NCI-H460 (cell line): ENCODE measurements around the gene SPRED2. TPM values are rescaled to one million over a fixed set of nuclear protein-coding genes. Genes with fewer than 3 reads are reported as not detected.
A peak's percentile ranks its signal among the peaks of the same experiment; 100 is the strongest.

Experiments used
- DNase-seq: peaks from one replicate; pipeline ENCODE4 v3.0.0-alpha.2; 2016; ENCODE audit warnings: low read depth; ENCODE audit errors: extremely low read depth
- total RNA-seq: library from RNA; depleted of rRNA; stranded (reverse); fragments of >200 nt; shearing (Covaris generic); gene quantifications from 2 replicates; pipeline ENCODE4 v1.2.3, GENCODE V29; 2014

Gene SPRED2
- total RNA-seq, 1 experiment from 2014 or later = 20.4 TPM

GRCh38 chr2:65443509-65444186 is 11.2 kb upstream of the SPRED2 start:
- DNase-seq = no peak

- no peak for DNase-seq
Observed at GRCh38 chr2:65442420-65443020, 10.1 kb upstream of the SPRED2 start.

- no peak for DNase-seq
Observed at GRCh38 chr2:65438137-65438899, 5.9 kb upstream of the SPRED2 start.

DNA sequence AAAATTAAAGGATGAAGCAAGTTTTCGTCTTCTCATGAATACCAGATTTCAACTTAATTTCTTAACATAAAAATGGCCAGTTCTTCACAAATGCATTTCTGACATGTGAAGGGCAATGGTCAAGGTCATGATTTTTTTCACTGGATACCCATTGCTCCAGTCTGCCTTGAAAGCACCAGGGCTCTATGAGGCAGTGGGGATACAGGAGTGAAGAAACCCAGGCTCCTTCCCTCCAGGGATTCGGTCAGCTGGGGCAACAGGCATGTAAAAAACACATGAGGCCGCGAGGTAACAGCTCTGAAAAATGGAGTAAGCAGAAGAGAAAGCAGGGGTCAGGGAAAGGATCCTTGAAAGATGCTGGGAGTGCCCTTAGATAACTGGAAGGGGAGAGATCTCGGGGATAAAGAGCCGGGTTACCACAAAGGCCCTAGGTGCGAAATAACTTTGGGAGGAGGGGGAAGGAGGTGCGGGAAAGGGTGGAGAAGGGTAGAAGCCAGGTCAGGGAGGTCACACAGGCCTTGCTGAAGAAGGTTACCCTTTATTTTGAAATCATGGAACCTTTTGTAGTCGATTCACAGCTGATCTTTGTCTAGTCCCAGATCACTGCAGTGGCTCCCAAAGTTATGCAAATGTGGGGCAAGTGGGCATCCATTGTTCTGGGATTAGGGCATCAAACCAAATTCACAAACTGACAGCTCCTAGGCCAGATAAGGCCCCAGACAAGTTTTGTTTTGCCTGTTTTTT is 5.2 kb upstream of the SPRED2 start:
- no peak for DNase-seq

DNA sequence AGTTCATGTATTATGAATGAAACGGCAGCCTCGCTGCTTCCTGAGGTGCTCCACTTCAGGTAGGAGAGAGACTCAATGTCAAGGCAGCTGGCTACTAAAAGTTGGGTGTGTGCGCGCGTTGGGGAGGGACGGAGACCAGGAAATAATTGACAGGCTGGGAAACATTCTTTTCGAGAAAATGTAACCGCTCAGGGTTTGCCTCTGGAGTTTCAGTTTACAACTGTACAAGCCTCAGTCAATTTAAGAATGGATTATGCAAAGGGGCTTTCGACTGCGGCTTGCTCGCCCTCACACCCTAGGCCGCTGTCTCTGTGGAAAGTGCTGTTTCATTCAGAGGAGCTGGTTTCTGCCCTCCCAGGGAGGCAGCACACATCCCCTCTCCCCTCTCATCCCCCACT is 4.4 kb upstream of the SPRED2 start:
- DNase-seq = no peak

- DNase-seq = peak; percentile 94
Observed at GRCh38 chr2:65436169-65436823, 3.9 kb upstream of the SPRED2 start.

- DNase-seq = peak; percentile 76
Observed at GRCh38 chr2:65435625-65436168, 3.3 kb upstream of the SPRED2 start.

DNA sequence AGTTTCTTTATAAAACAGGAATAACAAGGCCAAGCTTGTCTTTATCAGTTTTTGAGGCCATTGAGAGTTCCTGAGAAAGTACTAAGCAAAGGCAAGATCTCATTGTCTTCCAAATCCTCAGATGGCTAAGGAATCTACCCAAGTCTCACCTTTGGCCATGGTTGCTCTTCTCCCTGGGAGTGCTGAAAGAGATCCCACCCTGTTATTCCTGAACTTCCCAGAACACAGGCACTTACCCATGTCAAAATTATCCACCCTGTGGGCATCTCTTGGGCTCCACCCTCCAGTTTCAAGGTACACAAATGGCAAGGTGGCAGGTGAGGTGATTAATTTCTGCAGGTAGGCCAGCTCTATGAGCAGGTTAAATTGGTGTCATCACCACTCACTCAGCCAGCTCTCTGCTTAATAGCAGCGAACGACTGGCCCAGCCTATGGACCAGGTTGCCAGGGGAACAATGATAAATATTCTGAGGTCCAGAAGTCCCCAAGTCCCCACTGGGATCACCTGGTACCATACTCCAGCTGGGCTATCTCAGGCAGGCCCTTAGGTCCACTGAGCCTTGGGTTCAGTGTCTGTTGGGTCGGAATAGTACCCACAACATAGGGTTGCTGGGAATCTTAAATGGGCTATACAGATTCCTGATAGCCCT is 2.3 kb upstream of the SPRED2 start:
- DNase-seq = no peak

DNA sequence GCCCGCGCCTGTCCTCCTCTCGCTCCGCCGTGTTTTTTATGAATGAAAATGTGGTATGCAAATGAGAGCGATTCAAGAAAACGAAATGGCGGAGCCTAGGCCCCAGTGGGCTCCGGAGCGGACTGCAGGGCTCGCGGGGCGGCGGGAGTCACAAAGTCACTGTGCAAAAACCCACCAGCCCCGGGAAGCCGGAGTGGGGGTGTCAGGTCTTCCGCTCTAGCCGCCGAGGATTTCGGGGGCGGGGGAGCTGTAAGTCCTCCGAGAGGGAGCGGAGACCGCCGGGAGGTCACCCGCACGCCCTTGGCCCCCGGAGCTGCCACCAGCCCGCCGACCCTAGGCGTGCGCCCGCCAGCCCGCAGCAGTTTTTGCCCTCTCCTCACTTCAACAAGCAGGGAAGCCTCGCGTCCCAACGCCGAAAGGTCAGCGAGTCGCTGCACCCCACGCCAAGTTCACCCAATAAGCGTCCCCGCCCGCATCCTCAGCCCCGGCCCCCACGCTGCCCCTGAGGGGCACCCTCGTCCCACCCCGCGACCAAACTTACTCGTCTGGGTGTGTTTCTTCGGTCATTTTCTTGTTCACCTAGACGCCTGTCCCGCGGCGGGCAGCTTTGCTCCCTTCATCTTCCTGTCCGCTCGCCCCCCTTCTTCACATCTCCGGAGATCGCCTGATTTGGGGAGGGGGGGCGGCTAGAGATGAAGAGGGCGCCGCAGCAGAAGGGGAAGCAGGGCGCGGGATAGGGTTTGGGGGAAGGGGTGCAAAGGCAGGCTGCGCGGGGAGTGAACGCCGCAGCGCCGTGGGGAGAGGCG is 775 bp downstream of the SPRED2 start:
- DNase-seq = no peak

GRCh38 chr2:65430603-65431420 is 1.6 kb downstream of the SPRED2 start:
- DNase-seq = peak; percentile 27

DNA sequence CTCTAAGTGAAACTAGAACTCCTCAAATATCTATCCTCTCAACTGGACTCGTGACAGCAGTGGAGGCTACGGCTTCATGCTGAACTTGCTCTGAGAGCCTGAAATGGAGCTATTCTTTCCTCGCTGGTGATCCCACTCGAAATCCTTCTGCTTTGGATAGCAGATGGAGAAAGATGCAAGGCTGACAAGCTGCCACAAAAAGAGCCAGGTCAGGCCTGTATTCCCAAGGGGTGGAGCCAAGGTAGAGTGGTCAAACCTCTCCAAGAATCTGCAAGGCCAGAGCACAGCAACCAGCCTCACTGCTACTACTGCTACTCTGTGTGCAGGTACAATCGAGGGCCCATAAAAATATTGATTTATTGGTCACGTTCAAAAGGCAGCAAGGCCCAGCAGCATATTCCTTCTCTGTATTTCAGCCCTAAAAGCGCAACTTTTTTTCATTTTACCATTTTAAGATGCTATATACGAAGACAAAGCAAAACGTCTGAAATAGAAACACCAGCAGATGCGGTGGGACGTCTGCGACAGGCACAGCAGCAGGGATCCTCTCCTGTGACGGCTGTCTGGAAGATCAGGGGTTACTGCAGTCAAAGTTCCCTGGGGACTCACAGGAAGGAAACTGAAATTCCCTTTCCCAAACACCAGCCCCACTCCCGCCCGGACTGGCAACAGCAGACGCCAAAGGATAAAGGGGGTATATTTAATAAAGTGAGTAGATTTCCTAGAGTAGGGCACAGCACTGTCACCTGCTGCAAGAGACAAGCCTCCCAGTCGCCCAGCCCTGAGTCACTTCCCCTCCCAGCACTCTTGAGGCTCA is 2.4 kb downstream of the SPRED2 start:
- no peak for DNase-seq

DNA sequence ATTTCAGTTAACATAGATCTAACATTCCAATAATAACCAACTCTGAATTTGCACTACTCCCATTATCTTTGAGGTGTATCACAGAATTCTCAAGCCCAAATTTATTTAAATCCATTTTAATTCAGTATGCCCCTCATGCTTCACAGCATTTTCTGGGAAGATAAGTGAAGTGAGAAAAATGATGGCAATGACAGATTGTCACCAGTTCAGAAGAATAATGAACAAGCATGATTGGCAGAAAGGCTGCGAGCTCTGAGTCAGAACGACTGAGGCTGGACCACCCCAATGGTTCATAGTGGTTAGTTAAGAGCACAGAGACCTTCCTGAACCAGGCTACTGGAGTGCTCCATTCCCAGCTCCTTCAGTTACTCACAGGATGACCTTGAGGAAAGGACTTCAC is 4.9 kb downstream of the SPRED2 start:
- DNase-seq = no peak

DNA sequence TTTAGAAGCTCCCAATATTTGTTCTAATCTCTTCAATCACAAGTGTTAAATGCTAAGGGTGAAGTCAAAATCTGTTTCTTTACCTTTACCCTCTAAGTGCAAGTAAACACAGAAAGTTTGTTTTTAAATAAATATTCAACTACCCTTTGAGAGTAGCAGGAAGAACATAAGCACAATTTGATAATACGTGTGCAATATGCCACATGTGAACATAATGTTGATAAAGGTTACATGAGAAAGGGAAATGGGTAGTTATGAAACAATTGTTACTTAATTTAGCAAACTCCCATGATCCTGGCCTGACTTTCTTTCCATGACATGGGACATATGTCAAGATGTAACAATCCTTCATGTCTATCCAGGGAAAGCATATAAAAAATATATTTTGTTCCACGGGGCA is 7.1 kb downstream of the SPRED2 start:
- no peak for DNase-seq

- no peak for DNase-seq
Observed at GRCh38 chr2:65424391-65424790, 8.0 kb downstream of the SPRED2 start.

DNA sequence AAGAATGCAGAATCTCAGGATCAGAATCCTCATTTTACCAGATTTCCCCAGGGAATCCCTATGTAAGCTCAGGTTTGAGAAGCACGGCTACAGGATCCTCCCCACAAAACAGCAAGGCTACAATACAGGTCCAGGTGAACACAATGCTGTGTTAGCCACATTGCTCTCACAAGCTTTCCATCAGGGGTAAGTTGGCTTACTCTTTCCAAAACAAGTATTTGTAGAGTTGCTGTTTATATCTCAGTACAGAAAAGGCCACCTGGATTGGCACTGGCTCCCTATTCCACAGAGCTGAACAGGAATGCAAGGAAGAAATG is 11.0 kb downstream of the SPRED2 start:
- DNase-seq = no peak

GRCh38 chr2:65420712-65421431 is 11.5 kb downstream of the SPRED2 start:
- no peak for DNase-seq
